ENCODE results near the gene FANCD2OS. TPM values are rescaled to one million over a fixed set of nuclear protein-coding genes. Genes with fewer than 3 reads are reported as not detected.

Gene FANCD2OS
- total RNA-seq, 1 experiment from 2014 or later, result not detected

GRCh38 chr3:10122724-10123123, 14.7 kb upstream of the FANCD2OS start:
- TF ChIP-seq CTCF (IDR thresholded peaks at IDR 0.05; ENCODE audit: insufficient read depth in 1 of 2, low read depth in 1 of 2, low read length in 1 of 2, severe bottlenecking in 1 of 2, unreplicated experiment in 1 of 2), result no peak
- no peaks in the 10 kb centered on the region for H3K4me1 Mint-ChIP-seq (ENCODE audit: low read depth, unreplicated experiment)
- Histone ChIP-seq H3K36me3 (ENCODE audit: control insufficient read depth, insufficient read depth, low read length) (no peaks in the 10 kb centered on the region; the same call in 1 of the 2 replicates), H3K4me3 (ENCODE audit: low read depth, low read length) (no peak overlapping the region), H3K27me3 (replicated peaks; ENCODE audit: control insufficient read depth, insufficient read depth, low read length) (no peaks in the 10 kb centered on the region), H3K9me3 (no peaks in the 10 kb centered on the region), H3K4me1 (no peaks in the 10 kb centered on the region)
- peaks cover 60% of the 10 kb centered on the region for H3K36me3 Mint-ChIP-seq (ENCODE audit: insufficient read depth, unreplicated experiment)
- H3K27me3 Mint-ChIP-seq (ENCODE audit: insufficient read depth, unreplicated experiment), result no peaks in the 10 kb centered on the region
- intact Hi-C loops (cut with micrococcal nuclease; ENCODE audit: unreplicated experiment), result no loop called here
- H3K27ac Mint-ChIP-seq (ENCODE audit: unreplicated experiment), result no peak overlapping the region
- POLR2A ChIA-PET, result no interaction called here
- BruUV-seq (replicated peaks), result no TSS peak
- CTCF ChIA-PET, result no interaction called here
- no peaks in the 10 kb centered on the region for H3K9me3 Mint-ChIP-seq (ENCODE audit: unreplicated experiment)
- no peak overlapping the region for H3K4me3 Mint-ChIP-seq (ENCODE audit: unreplicated experiment)
- no peak for DNase-seq

GRCh38 chr3:10121064-10121463, 13.0 kb upstream of the FANCD2OS start:
- Mint-ChIP-seq H3K4me3 (ENCODE audit: unreplicated experiment) (no peak overlapping the region), H3K4me1 (ENCODE audit: low read depth, unreplicated experiment) (no peaks in the 10 kb centered on the region), H3K27me3 (ENCODE audit: insufficient read depth, unreplicated experiment) (no peaks in the 10 kb centered on the region), H3K36me3 (ENCODE audit: insufficient read depth, unreplicated experiment) (peaks cover 48% of the 10 kb centered on the region), H3K27ac (ENCODE audit: unreplicated experiment) (no peak overlapping the region), H3K9me3 (ENCODE audit: unreplicated experiment) (no peaks in the 10 kb centered on the region)
- intact Hi-C loops (cut with micrococcal nuclease; ENCODE audit: unreplicated experiment), result no loop called here
- Histone ChIP-seq H3K4me1 (no peaks in the 10 kb centered on the region), H3K9me3 (no peaks in the 10 kb centered on the region), H3K36me3 (ENCODE audit: control insufficient read depth, insufficient read depth, low read length) (no peaks in the 10 kb centered on the region), H3K27me3 (replicated peaks; ENCODE audit: control insufficient read depth, insufficient read depth, low read length) (no peaks in the 10 kb centered on the region), H3K4me3 (ENCODE audit: low read depth, low read length) (no peak overlapping the region)
- ChIA-PET CTCF (no interaction called here), POLR2A (no interaction called here)
- no TSS peak for BruUV-seq (replicated peaks)
- TF ChIP-seq CTCF (IDR thresholded peaks at IDR 0.05; ENCODE audit: insufficient read depth in 1 of 2, low read depth in 1 of 2, low read length in 1 of 2, severe bottlenecking in 1 of 2, unreplicated experiment in 1 of 2), result no peak
- no peak for DNase-seq

- Mint-ChIP-seq H3K36me3 (ENCODE audit: insufficient read depth, unreplicated experiment) (peaks cover 45% of the 10 kb centered on the region), H3K27ac (ENCODE audit: unreplicated experiment) (no peak overlapping the region), H3K9me3 (ENCODE audit: unreplicated experiment) (no peaks in the 10 kb centered on the region), H3K4me1 (ENCODE audit: low read depth, unreplicated experiment) (no peaks in the 10 kb centered on the region), H3K27me3 (ENCODE audit: insufficient read depth, unreplicated experiment) (no peaks in the 10 kb centered on the region), H3K4me3 (ENCODE audit: unreplicated experiment) (no peak overlapping the region)
- TF ChIP-seq CTCF (IDR thresholded peaks at IDR 0.05; ENCODE audit: insufficient read depth in 1 of 2, low read depth in 1 of 2, low read length in 1 of 2, severe bottlenecking in 1 of 2, unreplicated experiment in 1 of 2), result no peak
- H3K36me3 ChIP-seq (ENCODE audit: control insufficient read depth, insufficient read depth, low read length), result no peaks in the 10 kb centered on the region
- no peaks in the 10 kb centered on the region for H3K9me3 ChIP-seq
- no TSS peak for BruUV-seq (replicated peaks)
- DNase-seq, result no peak
- ChIA-PET CTCF (no interaction called here), POLR2A (no interaction called here)
- H3K4me3 ChIP-seq (ENCODE audit: low read depth, low read length), result no peak overlapping the region
- intact Hi-C loops (cut with micrococcal nuclease; ENCODE audit: unreplicated experiment), result no loop called here
- H3K27me3 ChIP-seq (replicated peaks; ENCODE audit: control insufficient read depth, insufficient read depth, low read length), result no peaks in the 10 kb centered on the region
- no peaks in the 10 kb centered on the region for H3K4me1 ChIP-seq
Measured at GRCh38 chr3:10119376-10119775, 11.3 kb upstream of the FANCD2OS start.
